HG03095 (cell line): Measurements from ENCODE around the gene TFEC.
"Not testable (repeated sequence)": the region's sequence is repeated elsewhere in the genome, so short reads cannot be mapped to it uniquely, and the experiment has no call there.

Experiments used
- ATAC-seq: cut with Tn5 transposase; IDR thresholded peaks from one replicate; pipeline ENCODE4 v1.9.1; 2021; ENCODE audit warnings: moderate library complexity; ENCODE audit not compliant: unreplicated experiment

TFEC gene

GRCh38 chr7:116030651-116031276 is at the start of gene TFEC:
TFEC (minus strand) TSS chr7:116030763; CDS start chr7:115984441, 46,322 bp downstream.
- no peak for ATAC-seq

GRCh38 chr7:116075351-116076145 is 45.0 kb upstream of the TFEC start:
- no peak for ATAC-seq

- ATAC-seq = no peak
These were observed 41.1 kb upstream of the TFEC start for GRCh38 chr7:116071629-116072028.

GRCh38 chr7:116064179-116064578 is 33.6 kb upstream of the TFEC start:
- no peak for ATAC-seq

GRCh38 chr7:116062666-116063065 is 32.1 kb upstream of the TFEC start:
- ATAC-seq = no peak

GRCh38 chr7:116052006-116052405 is 21.4 kb upstream of the TFEC start:
- ATAC-seq = no peak

- not testable (repeated sequence) for ATAC-seq
These were observed 16.7 kb upstream of the TFEC start for GRCh38 chr7:116047261-116047660.

GRCh38 chr7:116045532-116045931 is 15.0 kb upstream of the TFEC start:
- no peak for ATAC-seq

GRCh38 chr7:116041615-116042014 is 11.1 kb upstream of the TFEC start:
- ATAC-seq = peak; percentile 99

GRCh38 chr7:116037401-116037800 is 6.8 kb upstream of the TFEC start:
- no peak for ATAC-seq

GRCh38 chr7:116034411-116034810 is 3.8 kb upstream of the TFEC start:
- ATAC-seq = no peak

GRCh38 chr7:116032886-116033285 is 2.3 kb upstream of the TFEC start:
- no peak for ATAC-seq

GRCh38 chr7:116028787-116029186 is 1.8 kb downstream of the TFEC start:
- ATAC-seq = peak; percentile 88

GRCh38 chr7:116027786-116028185 is 2.8 kb downstream of the TFEC start:
- ATAC-seq = no peak

GRCh38 chr7:116024826-116025809 is 5.4 kb downstream of the TFEC start:
- ATAC-seq = no peak

- ATAC-seq = peak; percentile 69
These were observed 9.3 kb downstream of the TFEC start for GRCh38 chr7:116021237-116021636.

GRCh38 chr7:116018731-116019130 is 11.8 kb downstream of the TFEC start:
- ATAC-seq = no peak

GRCh38 chr7:116013675-116014074 is 16.9 kb downstream of the TFEC start:
- no peak for ATAC-seq

- ATAC-seq = no peak
These were observed 19.0 kb downstream of the TFEC start for GRCh38 chr7:116011584-116011983.

- ATAC-seq = not testable (repeated sequence)
These were observed 25.8 kb downstream of the TFEC start for GRCh38 chr7:116004762-116005161.

GRCh38 chr7:115997221-115997620 is 33.3 kb downstream of the TFEC start:
- ATAC-seq = no peak
